Colonic mucosa (tissue), 4 donors: ENCODE results near the gene IFT27. TPM values are rescaled to one million over a fixed set of nuclear protein-coding genes. Genes with fewer than 3 reads are reported as not detected.
"Not testable (repeated sequence)": the region's sequence is repeated elsewhere in the genome, so short reads cannot be mapped to it uniquely, and the experiment has no call there.

Experiments used
- DNase-seq: peaks from one replicate; pipeline ENCODE4 v3.0.0-alpha.2; 2020
- H3K27ac ChIP-seq: fragments of 200-600 bp; one replicate; pipeline ENCODE4 v1.8.0; 2021
- H3K27me3 ChIP-seq: fragments of 200-600 bp; one replicate; pipeline ENCODE4 v1.8.0; 2021
- H3K36me3 ChIP-seq: fragments of 200-600 bp; one replicate; pipeline ENCODE4 v1.8.0; 2021
- H3K4me1 ChIP-seq: fragments of 200-600 bp; one replicate; pipeline ENCODE4 v1.8.0; 2021; ENCODE audit warnings: mild to moderate bottlenecking
- H3K4me3 ChIP-seq: fragments of 200-600 bp; one replicate; pipeline ENCODE4 v1.8.0; 2021
- H3K9ac ChIP-seq, 2 donors: one replicate each; pipeline ENCODE4 v1.7.0; 2013; ENCODE audit warnings: control low read depth in 2 of 2, low read depth in 2 of 2, low read length in 2 of 2
- H3K9me3 ChIP-seq: fragments of 200-600 bp; one replicate; pipeline ENCODE4 v1.8.0; 2021
- intact Hi-C: fragments of 100-400 bp; cut with DNase I; formaldehyde crosslinking; loops from one replicate; pipeline ENCODE4 v1.14.1; 2022
- total RNA-seq, 2 donors: library from RNA; stranded (reverse); fragmentation: NEBNext Ultra II Directional in 1 of 2; extraction: Animal tissue kit (Norgen Biotek cat#: 25700) in 1 of 2; gene quantifications; one replicate each; pipeline ENCODE4 v1.2.1, GENCODE V29; 2021
- TF ChIP-seq, protein P1 (sequence below): fragments of 200-600 bp; IDR thresholded peaks from one replicate; pipeline ENCODE4 v1.8.0; 2022; ENCODE audit warnings: antibody characterized with exemption, mild to moderate bottlenecking
- donor health status: healthy.
- donor health status: DM: no; HTN: no; CAD: no.
- donor health status: DM: no; HTN: no; CAD: no.

IFT27 gene
- total RNA-seq, 2 donors from 2014 or later, result 27.1 to 44.6 TPM

DNA sequence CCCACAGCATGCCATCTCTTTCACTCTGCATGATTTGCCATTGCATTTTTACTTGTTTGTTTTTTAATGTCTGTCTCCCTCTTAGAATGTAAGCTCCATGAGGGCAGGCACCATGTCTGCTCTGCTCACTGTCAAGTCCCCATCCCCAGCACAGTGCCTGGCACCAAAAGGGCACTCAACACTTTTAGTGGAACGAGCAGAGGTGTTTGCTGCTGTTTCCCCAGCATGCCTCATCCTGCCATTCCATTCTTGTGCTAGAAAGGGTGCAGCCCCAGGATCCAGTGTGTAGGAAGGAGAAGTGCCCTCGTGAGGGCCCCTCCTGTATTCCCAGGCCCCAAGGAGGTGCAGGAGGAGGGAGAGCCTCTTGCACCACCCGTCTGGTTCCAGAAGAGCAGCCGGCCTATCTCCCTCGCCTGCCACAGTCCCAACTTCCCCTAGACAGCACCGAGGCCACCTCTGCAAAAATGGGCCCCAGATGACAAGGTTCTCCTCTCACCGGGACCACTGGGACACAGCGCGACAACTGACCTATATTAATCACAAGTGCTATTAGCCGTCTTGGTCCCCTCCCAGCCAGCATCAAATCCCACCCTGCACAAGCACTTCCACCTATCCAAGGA lies 39.1 kb downstream of the IFT27 start:
- Histone ChIP-seq H3K9ac (no peak overlapping the region), H3K27ac (no peak overlapping the region), H3K4me1 (peaks cover 5% of the 10 kb centered on the region), H3K27me3 (peaks cover 4% of the 10 kb centered on the region), H3K9me3 (no peaks in the 10 kb centered on the region), H3K4me3 (no peak overlapping the region), H3K36me3 (no peaks in the 10 kb centered on the region)
- DNase-seq, result no peak
- TF ChIP-seq, protein P1, sequence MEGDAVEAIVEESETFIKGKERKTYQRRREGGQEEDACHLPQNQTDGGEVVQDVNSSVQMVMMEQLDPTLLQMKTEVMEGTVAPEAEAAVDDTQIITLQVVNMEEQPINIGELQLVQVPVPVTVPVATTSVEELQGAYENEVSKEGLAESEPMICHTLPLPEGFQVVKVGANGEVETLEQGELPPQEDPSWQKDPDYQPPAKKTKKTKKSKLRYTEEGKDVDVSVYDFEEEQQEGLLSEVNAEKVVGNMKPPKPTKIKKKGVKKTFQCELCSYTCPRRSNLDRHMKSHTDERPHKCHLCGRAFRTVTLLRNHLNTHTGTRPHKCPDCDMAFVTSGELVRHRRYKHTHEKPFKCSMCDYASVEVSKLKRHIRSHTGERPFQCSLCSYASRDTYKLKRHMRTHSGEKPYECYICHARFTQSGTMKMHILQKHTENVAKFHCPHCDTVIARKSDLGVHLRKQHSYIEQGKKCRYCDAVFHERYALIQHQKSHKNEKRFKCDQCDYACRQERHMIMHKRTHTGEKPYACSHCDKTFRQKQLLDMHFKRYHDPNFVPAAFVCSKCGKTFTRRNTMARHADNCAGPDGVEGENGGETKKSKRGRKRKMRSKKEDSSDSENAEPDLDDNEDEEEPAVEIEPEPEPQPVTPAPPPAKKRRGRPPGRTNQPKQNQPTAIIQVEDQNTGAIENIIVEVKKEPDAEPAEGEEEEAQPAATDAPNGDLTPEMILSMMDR, result no peak
- intact Hi-C loops, result no loop called here

DNA sequence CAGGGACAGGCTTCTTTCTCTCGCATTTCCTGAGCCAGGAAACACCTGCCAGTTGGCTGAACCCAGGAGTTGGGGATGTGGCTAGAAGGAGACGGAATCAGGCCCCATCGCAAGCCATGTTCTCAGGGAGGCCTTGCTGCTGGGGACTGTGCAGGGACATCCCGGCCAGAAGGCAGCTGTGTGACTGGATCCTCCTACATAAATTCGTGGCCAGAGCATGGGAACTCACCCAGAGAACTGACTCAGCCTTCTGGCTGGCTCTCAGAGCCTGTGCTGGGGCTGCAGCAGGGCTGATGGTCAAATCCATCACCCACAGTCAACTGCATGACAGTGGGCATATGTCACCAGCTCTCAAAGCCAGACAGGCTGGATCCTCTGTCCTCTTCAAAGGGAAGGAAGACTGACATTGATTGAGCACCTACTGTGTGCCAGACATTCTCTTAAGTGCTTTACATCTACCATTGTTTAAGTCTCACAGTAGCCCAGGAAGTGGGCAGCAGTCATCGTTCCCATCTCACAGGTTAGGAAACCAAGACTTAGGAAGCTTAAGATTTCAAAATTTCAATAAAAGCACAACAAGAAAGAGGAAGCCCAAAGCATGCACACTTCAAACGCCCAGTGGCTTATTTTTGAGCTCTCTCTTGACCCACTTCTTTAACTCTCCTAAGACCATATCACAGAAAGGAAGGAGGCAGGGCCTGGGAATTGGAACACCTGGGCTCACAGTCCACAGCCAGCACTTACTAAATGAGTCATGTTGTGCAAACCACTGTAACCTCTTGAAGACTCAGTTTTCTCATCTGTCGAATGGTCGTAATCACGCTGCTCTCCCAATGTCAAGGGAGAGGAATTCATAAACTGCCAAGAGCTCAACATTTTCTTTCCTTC lies 41.5 kb downstream of the IFT27 start:
- no peak overlapping the region for H3K4me3 ChIP-seq
- TF ChIP-seq, protein P1, result no peak
- peaks cover 5% of the 10 kb centered on the region for H3K4me1 ChIP-seq
- no peak for DNase-seq
- no peak overlapping the region for H3K9ac ChIP-seq
- H3K36me3 ChIP-seq, result no peaks in the 10 kb centered on the region
- H3K27me3 ChIP-seq, result peaks cover 4% of the 10 kb centered on the region
- intact Hi-C loops, result no loop called here
- no peak overlapping the region for H3K27ac ChIP-seq
- no peaks in the 10 kb centered on the region for H3K9me3 ChIP-seq

DNA sequence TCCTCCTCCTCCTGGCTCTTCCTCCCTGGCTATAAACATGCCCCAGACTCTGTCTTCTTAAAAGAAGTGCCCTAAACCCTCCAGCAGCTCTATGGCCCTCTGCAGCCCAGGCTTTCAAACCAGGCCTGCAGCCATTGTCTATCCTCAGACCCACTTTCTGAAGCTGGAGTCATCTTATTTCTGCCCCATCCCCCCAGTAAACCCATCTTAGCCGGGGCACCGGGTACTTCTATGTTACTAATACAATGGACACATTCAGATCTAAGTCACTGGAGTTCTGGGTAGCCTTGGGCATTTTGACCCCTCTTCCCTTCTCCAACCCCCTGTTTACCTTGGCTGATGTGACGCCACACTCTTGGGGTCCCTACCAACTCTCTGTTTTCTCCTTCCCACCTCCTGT lies 42.6 kb downstream of the IFT27 start:
- Histone ChIP-seq H3K9me3 (no peaks in the 10 kb centered on the region), H3K36me3 (no peaks in the 10 kb centered on the region), H3K9ac (no peak overlapping the region), H3K27me3 (peaks cover 7% of the 10 kb centered on the region), H3K4me1 (peaks cover 5% of the 10 kb centered on the region), H3K27ac (no peak overlapping the region), H3K4me3 (no peak overlapping the region)
- no peak for DNase-seq
- intact Hi-C loops, result no loop called here
- TF ChIP-seq, protein P1, result no peak

DNA sequence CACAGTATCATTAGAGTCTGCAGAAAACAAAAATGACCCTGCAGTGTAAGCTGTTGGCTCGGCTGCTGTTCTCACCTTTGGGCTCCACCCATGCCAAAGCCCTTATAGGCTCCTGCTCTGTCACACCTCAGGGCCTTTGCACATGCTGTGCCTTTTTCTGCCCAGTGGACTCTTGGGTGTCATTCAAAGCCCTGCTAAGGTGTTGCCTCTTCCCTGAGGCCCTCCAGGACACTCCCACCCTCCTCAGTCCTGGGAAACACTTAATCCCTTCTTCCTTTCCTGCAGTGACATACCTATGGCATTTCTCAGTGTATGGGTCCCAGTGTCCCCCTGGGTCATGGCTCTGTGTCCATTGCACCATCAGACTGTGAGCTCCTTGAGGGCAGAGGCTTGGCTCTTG lies 43.3 kb downstream of the IFT27 start:
- intact Hi-C loops, result no loop called here
- Histone ChIP-seq H3K9me3 (no peaks in the 10 kb centered on the region), H3K27me3 (peaks cover 7% of the 10 kb centered on the region), H3K4me1 (peaks cover 5% of the 10 kb centered on the region), H3K9ac (no peak overlapping the region), H3K4me3 (no peak overlapping the region), H3K27ac (no peak overlapping the region), H3K36me3 (no peaks in the 10 kb centered on the region)
- TF ChIP-seq, protein P1, result no peak
- no peak for DNase-seq

DNA sequence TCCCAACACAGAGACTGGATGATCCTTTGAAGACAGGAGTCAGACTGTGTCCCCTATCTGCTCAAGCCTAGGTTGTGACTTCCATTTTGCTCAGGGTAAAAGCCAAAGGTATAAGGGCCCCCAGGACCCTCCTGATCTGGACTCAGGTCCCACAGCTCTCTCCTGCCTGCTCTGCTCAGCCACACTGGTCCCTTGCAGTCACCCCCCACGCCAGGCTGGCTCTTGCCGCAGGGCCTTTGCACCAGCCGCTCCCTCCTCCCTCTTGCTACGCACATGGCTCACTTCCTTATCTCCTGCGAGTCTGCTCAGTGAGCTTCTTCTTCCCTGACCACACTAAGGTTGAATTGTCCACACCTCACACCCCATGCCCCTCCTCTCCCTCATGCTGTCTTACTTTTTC lies 44.0 kb downstream of the IFT27 start:
- Histone ChIP-seq H3K27me3 (peaks cover 7% of the 10 kb centered on the region), H3K36me3 (no peaks in the 10 kb centered on the region), H3K9me3 (no peaks in the 10 kb centered on the region), H3K4me1 (no peaks in the 10 kb centered on the region), H3K4me3 (no peak overlapping the region), H3K9ac (no peak overlapping the region), H3K27ac (no peak overlapping the region)
- no peak for DNase-seq
- TF ChIP-seq, protein P1, result no peak
- intact Hi-C loops, result no loop called here

DNA sequence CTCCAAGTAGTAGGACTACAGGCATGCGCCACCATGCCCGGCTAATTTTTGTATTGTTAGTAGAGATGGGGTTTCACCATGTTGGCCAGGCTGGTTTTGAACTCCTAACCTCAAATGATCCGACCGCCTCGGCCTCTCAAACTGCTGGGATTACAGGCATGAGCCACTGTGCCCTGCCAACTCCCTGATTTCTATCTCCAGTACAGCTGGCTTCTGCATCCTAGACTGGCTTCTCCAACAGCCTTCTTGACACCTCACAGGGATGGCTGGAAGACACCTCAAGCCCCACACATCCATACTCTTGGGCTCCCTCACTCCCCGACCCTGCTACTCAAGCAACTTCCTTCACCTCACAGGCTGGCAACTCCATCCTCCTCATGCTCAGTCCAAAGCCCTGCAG lies 44.6 kb downstream of the IFT27 start:
- H3K27me3 ChIP-seq, intact Hi-C loops, H3K4me3 ChIP-seq, H3K27ac ChIP-seq, DNase-seq, H3K4me1 ChIP-seq, H3K36me3 ChIP-seq, H3K9me3 ChIP-seq, H3K9ac ChIP-seq: not testable (repeated sequence)
